Large intestine (tissue), 3 donors: ENCODE measurements around the gene KATNA1. TPM values are rescaled to one million over a fixed set of nuclear protein-coding genes. Genes with fewer than 3 reads are reported as not detected.

ENCODE experiments used
- DNase-seq, 2 donors: peaks; one replicate each; pipeline versions ENCODE4 v3.0.0 to v3.0.0-alpha.2; 2013
- H3K27ac ChIP-seq: one replicate; pipeline ENCODE4 v1.5.1; 2013; ENCODE audit warnings: low read length
- H3K27me3 ChIP-seq: 2 replicates; pipeline ENCODE4 v1.6.1; 2013; ENCODE audit warnings: low read length; ENCODE audit not compliant: control insufficient read depth, insufficient read depth
- H3K36me3 ChIP-seq: 2 replicates; pipeline ENCODE4 v1.6.1; 2013; ENCODE audit warnings: low read length; ENCODE audit not compliant: control insufficient read depth, insufficient read depth
- H3K4me1 ChIP-seq: one replicate; pipeline ENCODE4 v1.6.1; 2013; ENCODE audit warnings: low read length; ENCODE audit not compliant: control insufficient read depth, insufficient read depth
- H3K4me3 ChIP-seq: one replicate; pipeline ENCODE4 v1.5.1; 2013; ENCODE audit warnings: low read length
- H3K9me3 ChIP-seq: one replicate; pipeline ENCODE4 v1.6.1; 2013; ENCODE audit warnings: mild to moderate bottlenecking, low read depth, low read length, moderate library complexity; ENCODE audit not compliant: control insufficient read depth
- whole genome bisulfite sequencing: methylation state at CpG from one replicate; pipeline ENCODE4 v1.1.5; 2013; ENCODE audit warnings: low lambda C conversion rate; ENCODE audit not compliant: insufficient coverage; 5-methylcytosine and 5-hydroxymethylcytosine counted together
- polyA plus RNA-seq: library from polyadenylated mRNA; unstranded; fragments of 120-200 nt; gene quantifications from one replicate; pipeline ENCODE4 v1.2.1, GENCODE V29; 2013

Gene KATNA1
- polyA plus RNA-seq, 1 donor = 14.2 TPM

DNA sequence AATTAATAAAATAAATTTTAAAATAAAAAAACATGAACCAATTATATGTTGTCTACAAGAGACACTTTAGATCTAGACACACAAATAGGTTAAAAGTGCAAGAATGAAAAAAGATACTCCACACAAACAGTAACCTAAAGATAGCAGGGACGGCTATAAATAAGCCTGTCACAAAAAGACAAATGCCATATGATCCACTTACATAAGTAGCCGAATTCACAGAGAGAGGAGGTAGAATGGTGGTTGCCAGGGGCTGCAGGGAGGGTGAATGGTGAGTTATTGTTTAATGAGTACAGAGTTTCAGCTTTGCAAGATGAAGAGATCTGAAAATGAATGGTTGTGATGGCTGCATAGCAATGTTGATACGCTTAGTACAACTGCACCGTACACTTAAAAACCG, 32.7 kb downstream of the KATNA1 start:
- H3K4me1 ChIP-seq = no peaks in the 10 kb centered on the region
- 66% methylated on average over 5 of the region's 5 CpGs for WGBS
- no peak overlapping the region for H3K27ac ChIP-seq
- H3K4me3 ChIP-seq = no peak overlapping the region
- H3K36me3 ChIP-seq = peaks cover 10% of the 10 kb centered on the region
- DNase-seq = no peak
- H3K9me3 ChIP-seq = no peaks in the 10 kb centered on the region
- H3K27me3 ChIP-seq = no peaks in the 10 kb centered on the region

DNA sequence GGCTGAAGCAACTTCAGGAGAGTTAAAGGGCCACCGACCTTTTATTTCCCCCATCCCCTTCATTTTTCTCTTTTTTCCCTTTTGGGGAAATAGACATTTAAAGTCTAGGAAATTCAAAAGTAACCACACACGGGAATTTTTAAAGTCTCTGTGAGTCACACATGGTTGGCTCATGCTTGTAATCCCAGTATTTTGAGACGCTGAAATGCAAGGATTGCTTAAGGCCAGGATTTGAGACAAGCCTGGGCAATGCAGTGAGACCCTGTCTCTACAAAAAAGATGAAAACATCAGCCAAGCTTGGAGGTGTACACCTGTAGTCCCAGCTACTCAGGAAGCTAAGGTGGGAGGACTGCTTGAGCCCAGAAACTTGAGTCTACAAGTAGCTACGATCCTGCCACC, 34.2 kb downstream of the KATNA1 start:
- Histone ChIP-seq H3K4me1 (no peaks in the 10 kb centered on the region), H3K27ac (no peak overlapping the region), H3K4me3 (no peak overlapping the region), H3K9me3 (no peaks in the 10 kb centered on the region), H3K27me3 (no peaks in the 10 kb centered on the region), H3K36me3 (peaks cover 6% of the 10 kb centered on the region)
- no CpG with 5 or more reads among the region's 4 CpGs for WGBS
- no peak for DNase-seq

DNA sequence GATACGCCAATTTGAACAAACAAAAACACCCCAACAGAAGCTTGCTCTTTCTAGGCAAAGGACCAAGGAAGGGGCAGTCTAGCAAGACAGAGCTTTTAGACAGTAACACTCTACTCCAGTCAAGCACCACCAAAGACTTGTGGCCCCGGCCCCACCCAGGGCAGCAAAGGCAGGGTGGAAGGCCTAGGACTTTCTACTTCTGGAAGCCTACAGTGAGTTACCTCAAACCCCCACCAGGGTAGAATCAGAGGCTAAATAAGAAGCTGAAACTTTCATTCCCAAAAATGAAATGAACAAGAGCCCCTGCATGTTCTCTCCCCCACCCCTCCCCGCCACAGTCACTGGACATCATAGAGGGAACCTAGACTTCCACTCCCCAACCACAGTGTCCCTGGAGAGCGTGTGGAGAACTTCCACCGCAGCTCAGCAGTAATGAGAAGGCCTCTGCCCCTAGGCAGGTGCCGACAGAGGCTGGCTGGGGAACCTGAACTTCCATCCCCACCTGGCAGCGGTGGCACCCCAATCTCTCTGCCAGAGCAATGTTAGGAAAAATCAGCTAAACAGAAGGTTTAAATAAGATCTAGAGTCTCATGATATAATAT, 40.0 kb downstream of the KATNA1 start:
- WGBS = no CpG with 5 or more reads among the region's 7 CpGs
- no peak overlapping the region for H3K27ac ChIP-seq
- DNase-seq = no peak
- no peaks in the 10 kb centered on the region for H3K4me1 ChIP-seq
- peaks cover 7% of the 10 kb centered on the region for H3K36me3 ChIP-seq
- no peaks in the 10 kb centered on the region for H3K27me3 ChIP-seq
- H3K4me3 ChIP-seq = no peak overlapping the region
- no peaks in the 10 kb centered on the region for H3K9me3 ChIP-seq

GRCh38 chr6:149600508-149600907, 48.0 kb downstream of the KATNA1 start:
- no CpG with 5 or more reads among the region's 4 CpGs for WGBS
- no peak overlapping the region for H3K4me3 ChIP-seq
- H3K36me3 ChIP-seq = peaks cover 31% of the 10 kb centered on the region
- no peak for DNase-seq
- H3K9me3 ChIP-seq = no peaks in the 10 kb centered on the region
- no peaks in the 10 kb centered on the region for H3K4me1 ChIP-seq
- H3K27ac ChIP-seq = no peak overlapping the region
- no peaks in the 10 kb centered on the region for H3K27me3 ChIP-seq

DNA sequence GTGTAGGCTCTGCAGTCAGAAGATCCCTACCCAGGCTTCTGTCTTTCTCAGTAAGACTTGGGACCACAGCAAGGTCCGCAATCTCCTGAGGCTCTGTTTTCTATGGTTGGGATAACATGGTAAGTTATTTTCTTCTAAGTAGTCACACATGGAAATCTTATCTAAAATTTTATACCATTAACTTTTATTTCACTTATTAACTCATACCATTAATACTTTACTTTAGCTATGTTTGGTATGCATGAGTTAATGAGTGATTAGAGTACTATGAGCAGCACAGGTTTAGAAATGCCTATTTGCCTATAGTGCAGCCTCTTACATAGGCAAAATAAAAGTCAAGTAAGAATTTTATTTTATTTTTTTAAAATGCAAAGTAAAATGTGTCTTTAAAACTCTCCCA, 55.1 kb downstream of the KATNA1 start:
- Histone ChIP-seq H3K9me3 (no peaks in the 10 kb centered on the region), H3K4me3 (no peak overlapping the region), H3K36me3 (peaks cover 45% of the 10 kb centered on the region), H3K4me1 (no peaks in the 10 kb centered on the region), H3K27ac (no peak overlapping the region), H3K27me3 (no peaks in the 10 kb centered on the region)
- no CpG with 5 or more reads among the region's 1 CpG for WGBS
- DNase-seq = peak in 1 of 2 donors; percentile 17

DNA sequence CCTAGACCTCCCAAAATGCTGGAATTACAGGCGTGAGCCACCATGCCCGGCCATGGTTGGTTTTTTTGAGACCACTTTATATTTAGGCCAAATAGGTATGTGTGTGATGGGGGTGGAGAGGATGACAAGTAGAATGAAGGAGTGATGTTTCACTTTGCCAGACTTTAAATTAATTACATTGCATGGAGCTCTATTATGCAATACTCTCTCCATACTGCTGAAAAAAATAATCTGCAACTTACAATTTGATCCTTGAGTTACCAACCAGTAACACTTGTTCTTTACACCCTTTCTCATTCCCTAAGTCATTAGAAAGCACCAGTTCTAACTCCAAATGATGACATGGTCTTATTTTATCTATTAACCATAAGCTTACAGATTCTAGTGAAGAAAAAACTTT, 55.5 kb downstream of the KATNA1 start:
- no CpG with 5 or more reads among the region's 2 CpGs for WGBS
- Histone ChIP-seq H3K9me3 (no peaks in the 10 kb centered on the region), H3K36me3 (peaks cover 41% of the 10 kb centered on the region), H3K4me3 (no peak overlapping the region), H3K27me3 (no peaks in the 10 kb centered on the region), H3K27ac (no peak overlapping the region), H3K4me1 (no peaks in the 10 kb centered on the region)
- DNase-seq = no peak

- no peaks in the 10 kb centered on the region for H3K4me1 ChIP-seq
- no peak overlapping the region for H3K27ac ChIP-seq
- 100% methylated on average over 1 of the region's 2 CpGs for WGBS
- H3K27me3 ChIP-seq = no peaks in the 10 kb centered on the region
- peaks cover 42% of the 10 kb centered on the region for H3K36me3 ChIP-seq
- no peak for DNase-seq
- no peaks in the 10 kb centered on the region for H3K9me3 ChIP-seq
- no peak overlapping the region for H3K4me3 ChIP-seq
These were observed 62.4 kb downstream of the KATNA1 start for GRCh38 chr6:149586149-149586548.

GRCh38 chr6:149581349-149581748, 67.2 kb downstream of the KATNA1 start:
- no peak for DNase-seq

DNA sequence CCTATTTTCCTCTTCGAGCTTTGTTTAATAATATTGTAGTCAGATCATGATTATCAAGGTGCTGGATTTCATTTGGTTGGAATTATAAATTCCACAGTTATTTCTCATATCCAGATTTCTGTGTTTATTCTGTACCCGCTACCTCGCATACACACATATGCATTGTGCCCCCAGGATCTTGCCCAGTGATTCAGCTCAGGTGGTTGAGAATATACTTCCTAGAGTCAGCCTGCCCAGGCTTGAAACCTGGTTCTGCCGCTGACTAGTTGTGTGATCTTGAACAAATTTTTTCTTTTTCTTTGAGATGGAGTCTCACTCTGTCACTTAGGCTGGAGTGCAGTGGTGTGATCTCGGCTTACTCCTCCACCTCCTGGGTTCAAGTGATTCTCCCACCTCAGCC, 67.6 kb downstream of the KATNA1 start:
- Histone ChIP-seq H3K27ac (no peak overlapping the region), H3K9me3 (no peaks in the 10 kb centered on the region), H3K36me3 (peaks cover 32% of the 10 kb centered on the region), H3K4me1 (no peaks in the 10 kb centered on the region), H3K27me3 (no peaks in the 10 kb centered on the region), H3K4me3 (no peak overlapping the region)
- WGBS = no CpG with 5 or more reads among the region's 5 CpGs
- DNase-seq = no peak

More at GRCh38 chr6:149581349-149581748, 67.2 kb downstream of the KATNA1 start:
- no peak overlapping the region for H3K27ac ChIP-seq
- no CpG with 5 or more reads among the region's 5 CpGs for WGBS
- no peaks in the 10 kb centered on the region for H3K9me3 ChIP-seq
- H3K4me3 ChIP-seq = no peak overlapping the region
- H3K4me1 ChIP-seq = no peaks in the 10 kb centered on the region
- H3K27me3 ChIP-seq = no peaks in the 10 kb centered on the region
- H3K36me3 ChIP-seq = peaks cover 32% of the 10 kb centered on the region

GRCh38 chr6:149567945-149568585, 80.4 kb downstream of the KATNA1 start:
- peaks cover 4% of the 10 kb centered on the region for H3K36me3 ChIP-seq
- no peak overlapping the region for H3K27ac ChIP-seq
- peaks cover 8% of the 10 kb centered on the region for H3K27me3 ChIP-seq
- H3K4me3 ChIP-seq = no peak overlapping the region
- H3K4me1 ChIP-seq = no peaks in the 10 kb centered on the region
- WGBS = 100% methylated on average over 3 of the region's 7 CpGs
- no peak for DNase-seq
- peaks cover 3% of the 10 kb centered on the region for H3K9me3 ChIP-seq

DNA sequence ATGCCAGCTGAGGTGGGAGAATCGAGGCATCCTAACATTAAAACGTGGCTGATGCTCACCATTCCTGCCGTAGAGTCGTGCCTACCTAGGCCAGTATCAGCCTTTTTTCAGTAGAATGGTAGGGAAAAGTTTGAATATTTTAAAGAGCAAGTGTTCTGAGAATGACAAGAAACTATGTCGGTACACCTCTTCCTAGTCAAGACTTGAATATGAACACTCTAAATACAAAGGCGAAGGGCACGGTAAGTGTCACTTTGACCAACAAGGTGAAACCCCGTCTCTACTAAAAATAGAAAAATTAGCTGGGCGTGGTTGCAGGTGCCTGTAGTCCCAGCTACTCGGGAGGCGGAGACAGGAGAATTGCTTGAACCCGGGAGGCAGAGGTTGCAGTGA, 81.3 kb downstream of the KATNA1 start:
- Histone ChIP-seq H3K4me3 (peak overlapping the region; percentile 95), H3K9me3 (peaks cover 3% of the 10 kb centered on the region), H3K27ac (peak overlapping the region; percentile 79), H3K36me3 (no peaks in the 10 kb centered on the region), H3K4me1 (no peaks in the 10 kb centered on the region), H3K27me3 (peaks cover 8% of the 10 kb centered on the region)
- no peak for DNase-seq
- WGBS = 20% methylated on average over 1 of the region's 12 CpGs
